A673 (cell line): Measurements from ENCODE around the gene PRKCQ.

ENCODE experiments used
- EZH2 ChIP-seq: fragments of 200-600 bp; sonication (generic); IDR thresholded peaks from 2 replicates; pipeline ENCODE4 v1.6.1; 2017; ENCODE audit warnings: borderline replicate concordance, low read depth, mild to moderate bottlenecking, mixed read lengths, antibody characterized with exemption, low read length; ENCODE audit not compliant: poor library complexity, severe bottlenecking
- TF ChIP-seq, protein P1 (sequence below): fragments of 300-800, 200-600 bp; sonication (generic); conservative IDR thresholded peaks from 2 replicates; pipeline ENCODE4 v1.5.1; 2017; ENCODE audit warnings: low read depth, mild to moderate bottlenecking, antibody characterized with exemption, low read length, moderate library complexity, mixed read lengths

DNA sequence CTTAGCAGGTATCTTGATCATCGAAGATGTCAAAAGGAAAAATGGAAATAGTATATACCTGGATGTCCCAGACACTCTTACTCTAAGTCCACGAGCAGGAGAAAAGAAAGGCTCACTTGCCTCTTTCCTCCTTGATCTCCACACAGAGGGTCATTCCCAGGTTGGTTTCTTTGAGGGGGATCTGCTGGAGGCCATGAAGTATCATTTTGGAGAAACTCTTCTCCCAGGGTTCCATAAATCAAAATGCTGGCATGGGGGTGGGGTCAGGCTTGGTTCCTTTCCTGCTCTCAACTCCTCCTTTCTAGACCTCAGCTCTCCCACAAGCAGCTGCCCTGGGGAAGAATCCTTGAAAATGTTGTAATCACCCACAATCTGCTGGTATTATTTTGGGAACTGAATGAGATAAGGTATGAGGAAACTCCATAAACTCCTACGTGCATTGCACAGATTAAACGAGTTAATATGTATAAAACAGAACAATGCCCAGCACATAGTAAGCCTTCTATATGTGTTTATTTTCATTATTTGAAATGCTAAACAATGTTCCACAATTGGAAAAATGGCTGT is 54.4 kb downstream of the PRKCQ start:
- TF ChIP-seq, protein P1, sequence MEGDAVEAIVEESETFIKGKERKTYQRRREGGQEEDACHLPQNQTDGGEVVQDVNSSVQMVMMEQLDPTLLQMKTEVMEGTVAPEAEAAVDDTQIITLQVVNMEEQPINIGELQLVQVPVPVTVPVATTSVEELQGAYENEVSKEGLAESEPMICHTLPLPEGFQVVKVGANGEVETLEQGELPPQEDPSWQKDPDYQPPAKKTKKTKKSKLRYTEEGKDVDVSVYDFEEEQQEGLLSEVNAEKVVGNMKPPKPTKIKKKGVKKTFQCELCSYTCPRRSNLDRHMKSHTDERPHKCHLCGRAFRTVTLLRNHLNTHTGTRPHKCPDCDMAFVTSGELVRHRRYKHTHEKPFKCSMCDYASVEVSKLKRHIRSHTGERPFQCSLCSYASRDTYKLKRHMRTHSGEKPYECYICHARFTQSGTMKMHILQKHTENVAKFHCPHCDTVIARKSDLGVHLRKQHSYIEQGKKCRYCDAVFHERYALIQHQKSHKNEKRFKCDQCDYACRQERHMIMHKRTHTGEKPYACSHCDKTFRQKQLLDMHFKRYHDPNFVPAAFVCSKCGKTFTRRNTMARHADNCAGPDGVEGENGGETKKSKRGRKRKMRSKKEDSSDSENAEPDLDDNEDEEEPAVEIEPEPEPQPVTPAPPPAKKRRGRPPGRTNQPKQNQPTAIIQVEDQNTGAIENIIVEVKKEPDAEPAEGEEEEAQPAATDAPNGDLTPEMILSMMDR, result no peak
- TF ChIP-seq EZH2, result no peak
